Activated naive CD4-positive, alpha-beta T cell treated with anti-CD3 and anti-CD28 coated beads, Interleukin-2, amount 50 U/mL, for 24 hours (primary cell): Measurements from ENCODE around the gene BTG2.

Experiments used
- H3K27ac Mint-ChIP-seq: one replicate; pipeline ENCODE4 v1.8.0; 2021; ENCODE audit warnings: mild to moderate bottlenecking, mixed read lengths
- H3K27me3 Mint-ChIP-seq: one replicate; pipeline ENCODE4 v1.8.0; 2021; ENCODE audit warnings: mixed read lengths
- H3K36me3 Mint-ChIP-seq: one replicate; pipeline ENCODE4 v1.8.0; 2021; ENCODE audit warnings: mixed read lengths
- H3K4me1 Mint-ChIP-seq: one replicate; pipeline ENCODE4 v1.8.0; 2021; ENCODE audit warnings: mixed read lengths
- H3K4me3 Mint-ChIP-seq: one replicate; pipeline ENCODE4 v1.8.0; 2021; ENCODE audit warnings: mild to moderate bottlenecking, mixed read lengths
- H3K9me3 Mint-ChIP-seq: one replicate; pipeline ENCODE4 v1.8.0; 2021; ENCODE audit warnings: mixed read lengths

BTG2 gene

GRCh38 chr1:203335503-203335902, 30.2 kb downstream of the BTG2 start:
- no peaks in the 10 kb centered on the region for H3K9me3 Mint-ChIP-seq
- no peak overlapping the region for H3K4me3 Mint-ChIP-seq
- peaks cover 22% of the 10 kb centered on the region for H3K4me1 Mint-ChIP-seq
- H3K27ac Mint-ChIP-seq, result no peak overlapping the region
- H3K27me3 Mint-ChIP-seq, result no peaks in the 10 kb centered on the region
- no peaks in the 10 kb centered on the region for H3K36me3 Mint-ChIP-seq

GRCh38 chr1:203336097-203336496, 30.8 kb downstream of the BTG2 start:
- no peak overlapping the region for H3K27ac Mint-ChIP-seq
- no peaks in the 10 kb centered on the region for H3K9me3 Mint-ChIP-seq
- H3K4me1 Mint-ChIP-seq, result peaks cover 22% of the 10 kb centered on the region
- no peaks in the 10 kb centered on the region for H3K27me3 Mint-ChIP-seq
- H3K36me3 Mint-ChIP-seq, result no peaks in the 10 kb centered on the region
- no peak overlapping the region for H3K4me3 Mint-ChIP-seq

DNA sequence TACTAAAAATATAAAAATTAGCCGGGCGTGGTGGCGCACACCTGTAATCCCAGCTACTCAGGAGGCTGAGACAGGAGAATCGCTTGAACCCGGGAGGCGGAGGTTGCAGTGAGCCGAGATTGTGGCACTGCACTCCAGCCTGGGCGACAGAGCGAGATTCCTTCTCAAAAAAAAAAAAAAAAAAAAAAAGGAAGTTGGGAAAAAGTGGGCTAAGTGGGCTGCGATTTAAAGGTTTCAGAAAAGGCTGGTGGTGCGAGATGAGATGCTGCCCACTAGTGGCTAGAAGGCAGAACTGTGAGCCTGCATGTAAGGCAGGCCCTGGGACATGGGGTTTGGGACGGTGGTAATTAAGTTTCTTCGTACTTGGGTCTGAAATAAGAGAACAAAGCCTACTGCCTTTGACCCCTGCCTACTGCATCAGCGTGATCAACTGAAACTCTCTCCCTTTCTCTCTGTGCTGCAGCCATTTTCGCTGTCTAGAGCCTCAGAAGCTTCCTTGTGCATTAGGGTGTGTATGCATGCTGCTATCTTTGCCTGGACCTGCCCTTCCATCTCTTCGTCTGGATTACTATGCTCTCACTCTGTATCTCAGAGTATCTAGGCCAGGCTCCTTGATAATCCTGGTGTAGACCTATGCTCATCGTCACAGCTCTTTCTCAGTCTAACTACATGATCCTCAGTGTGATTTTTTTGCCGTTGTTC, 33.2 kb downstream of the BTG2 start:
- Mint-ChIP-seq H3K27me3 (no peaks in the 10 kb centered on the region), H3K27ac (no peak overlapping the region), H3K9me3 (no peaks in the 10 kb centered on the region), H3K4me3 (no peak overlapping the region), H3K36me3 (no peaks in the 10 kb centered on the region), H3K4me1 (peaks cover 34% of the 10 kb centered on the region)

DNA sequence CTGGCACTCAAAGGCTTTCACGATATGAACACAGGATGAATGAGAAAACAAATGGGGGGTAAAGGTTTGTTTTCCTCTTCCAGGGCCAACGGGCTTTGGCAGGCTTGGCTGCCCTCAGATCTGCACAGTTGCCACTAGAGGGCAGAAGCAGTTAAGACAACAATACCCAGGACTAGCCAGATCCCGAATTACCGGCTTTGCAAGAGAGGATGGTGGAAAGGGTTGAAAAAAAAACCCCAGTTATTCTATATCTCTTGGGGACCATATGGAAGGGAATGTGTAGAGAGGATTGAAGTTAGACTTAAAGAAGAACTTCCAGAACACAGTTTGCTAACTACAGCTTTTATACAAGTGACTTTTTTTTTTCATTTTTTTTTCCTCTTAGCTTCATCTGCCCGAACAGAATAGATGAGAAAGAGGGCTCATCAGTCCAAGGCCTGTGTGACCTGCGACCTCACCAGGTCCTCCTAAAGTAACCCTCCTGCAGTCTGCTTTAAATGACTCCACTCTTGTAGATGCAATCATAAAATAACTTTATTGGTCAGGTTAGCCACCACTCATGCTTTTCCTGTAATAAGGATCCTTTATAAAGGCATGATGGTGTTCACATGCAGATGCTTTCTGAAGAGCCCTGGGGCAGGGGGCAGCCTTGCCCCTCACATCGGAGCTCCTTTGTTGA, 34.9 kb downstream of the BTG2 start:
- H3K36me3 Mint-ChIP-seq, result no peaks in the 10 kb centered on the region
- no peaks in the 10 kb centered on the region for H3K27me3 Mint-ChIP-seq
- H3K27ac Mint-ChIP-seq, result no peak overlapping the region
- H3K4me1 Mint-ChIP-seq, result peaks cover 34% of the 10 kb centered on the region
- H3K4me3 Mint-ChIP-seq, result no peak overlapping the region
- no peaks in the 10 kb centered on the region for H3K9me3 Mint-ChIP-seq

- H3K9me3 Mint-ChIP-seq, result no peaks in the 10 kb centered on the region
- H3K36me3 Mint-ChIP-seq, result no peaks in the 10 kb centered on the region
- H3K4me3 Mint-ChIP-seq, result no peak overlapping the region
- H3K27me3 Mint-ChIP-seq, result no peaks in the 10 kb centered on the region
- no peak overlapping the region for H3K27ac Mint-ChIP-seq
- H3K4me1 Mint-ChIP-seq, result peaks cover 25% of the 10 kb centered on the region
Observed at GRCh38 chr1:203342192-203342940, 37.0 kb downstream of the BTG2 start.

DNA sequence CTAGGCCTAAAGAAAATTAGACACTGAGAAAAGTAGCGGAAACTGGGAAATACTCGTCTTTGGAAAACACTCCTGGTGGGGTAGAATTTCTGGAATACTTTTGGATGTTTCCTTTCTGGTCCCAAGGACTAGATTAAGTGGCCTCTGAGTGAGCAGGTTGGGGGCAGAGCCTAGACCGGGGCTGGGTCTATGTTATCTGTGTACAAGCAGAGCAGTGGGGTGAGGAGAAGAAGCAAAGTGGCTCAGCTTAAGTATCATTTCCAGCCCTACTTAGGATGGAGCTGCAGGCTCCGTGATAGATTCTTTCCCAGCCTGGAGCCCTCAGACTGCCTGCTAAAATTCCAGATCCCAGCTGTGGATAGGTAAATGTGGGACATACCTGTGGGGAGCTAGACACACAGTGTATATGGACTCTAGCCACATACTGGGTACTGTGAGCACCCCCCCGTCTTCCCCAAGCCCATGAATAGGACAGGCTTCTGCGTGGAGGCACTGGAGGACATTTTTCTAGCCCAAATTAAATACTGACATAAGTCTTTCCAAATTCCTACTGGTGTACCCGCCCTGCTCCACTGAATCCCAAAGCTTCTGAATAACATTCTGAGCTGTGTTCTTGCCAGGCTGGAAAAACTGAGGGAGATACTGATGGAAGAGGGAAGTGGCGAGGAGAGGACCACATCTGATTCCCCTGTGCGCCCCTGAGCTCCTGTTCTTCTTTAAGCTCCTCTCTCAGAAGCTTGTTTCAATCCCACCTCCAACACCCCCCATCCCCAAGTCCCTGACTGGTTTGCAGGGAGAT, 38.8 kb downstream of the BTG2 start:
- no peaks in the 10 kb centered on the region for H3K9me3 Mint-ChIP-seq
- no peak overlapping the region for H3K4me3 Mint-ChIP-seq
- H3K4me1 Mint-ChIP-seq, result peaks cover 20% of the 10 kb centered on the region
- no peaks in the 10 kb centered on the region for H3K27me3 Mint-ChIP-seq
- H3K36me3 Mint-ChIP-seq, result no peaks in the 10 kb centered on the region
- H3K27ac Mint-ChIP-seq, result no peak overlapping the region

DNA sequence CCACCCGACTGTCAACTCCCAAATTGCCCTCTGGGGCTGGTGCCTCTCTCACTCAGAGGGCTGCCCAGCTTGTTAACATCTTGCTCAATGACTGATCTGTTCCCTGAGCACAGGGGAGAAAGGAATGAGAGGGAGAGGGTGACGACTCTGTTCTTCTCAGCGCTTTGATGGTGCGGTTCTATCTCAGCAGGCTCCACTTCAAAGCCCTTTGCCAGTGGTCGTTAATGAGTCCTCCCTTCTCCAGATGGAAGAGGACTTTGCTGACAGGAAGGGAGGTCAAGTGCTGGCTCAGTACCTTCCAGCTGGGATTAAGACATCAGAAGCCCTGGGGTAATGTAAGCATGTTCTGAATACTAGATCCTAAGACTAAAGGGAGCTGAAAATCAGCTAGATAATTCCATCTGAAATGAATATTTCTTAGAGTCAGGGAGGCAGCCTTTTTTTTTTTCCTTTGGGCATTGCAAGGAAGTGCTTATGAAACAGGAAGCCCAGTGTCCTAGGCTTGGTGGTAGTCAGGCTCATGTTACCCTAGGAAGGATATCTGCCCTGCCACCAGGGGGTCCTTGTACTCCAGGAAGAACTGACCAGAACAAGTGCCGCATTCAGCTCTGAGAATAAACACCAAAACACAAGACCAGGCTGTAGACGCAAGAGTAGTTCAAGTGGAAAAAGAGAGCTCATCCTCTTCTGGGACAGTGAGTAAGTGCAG, 40.9 kb downstream of the BTG2 start:
- Mint-ChIP-seq H3K36me3 (no peaks in the 10 kb centered on the region), H3K27ac (no peak overlapping the region), H3K4me1 (peaks cover 13% of the 10 kb centered on the region), H3K27me3 (no peaks in the 10 kb centered on the region), H3K4me3 (no peak overlapping the region), H3K9me3 (no peaks in the 10 kb centered on the region)

GRCh38 chr1:203346769-203347102, 41.4 kb downstream of the BTG2 start:
- peaks cover 2% of the 10 kb centered on the region for H3K27me3 Mint-ChIP-seq
- H3K9me3 Mint-ChIP-seq, result no peaks in the 10 kb centered on the region
- H3K36me3 Mint-ChIP-seq, result no peaks in the 10 kb centered on the region
- no peak overlapping the region for H3K4me3 Mint-ChIP-seq
- no peak overlapping the region for H3K27ac Mint-ChIP-seq
- H3K4me1 Mint-ChIP-seq, result peaks cover 13% of the 10 kb centered on the region

DNA sequence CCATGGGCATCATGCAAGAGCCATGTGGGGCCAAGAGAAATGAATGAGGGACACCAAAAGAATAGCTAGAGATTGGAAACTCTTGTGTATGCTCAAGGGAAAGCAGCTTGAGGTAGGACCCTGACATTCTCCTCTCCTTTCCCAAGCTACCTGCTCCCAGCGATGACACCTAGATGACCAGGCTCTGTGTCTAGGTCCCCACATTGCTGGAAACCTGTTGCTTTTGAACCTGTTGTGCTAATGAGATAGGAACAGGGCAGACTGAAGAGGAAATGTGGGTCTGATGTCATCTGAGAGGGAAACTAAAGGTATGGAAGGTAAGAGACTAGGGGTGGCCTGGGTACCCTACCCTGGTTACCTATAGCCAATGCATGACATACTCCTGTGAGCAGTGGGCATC, 43.8 kb downstream of the BTG2 start:
- Mint-ChIP-seq H3K27ac (no peak overlapping the region), H3K27me3 (peaks cover 6% of the 10 kb centered on the region), H3K4me3 (no peak overlapping the region), H3K36me3 (no peaks in the 10 kb centered on the region), H3K4me1 (peaks cover 3% of the 10 kb centered on the region), H3K9me3 (no peaks in the 10 kb centered on the region)

GRCh38 chr1:203349773-203350524, 44.6 kb downstream of the BTG2 start:
- H3K36me3 Mint-ChIP-seq, result no peaks in the 10 kb centered on the region
- H3K27ac Mint-ChIP-seq, result no peak overlapping the region
- peaks cover 3% of the 10 kb centered on the region for H3K4me1 Mint-ChIP-seq
- H3K9me3 Mint-ChIP-seq, result no peaks in the 10 kb centered on the region
- peaks cover 6% of the 10 kb centered on the region for H3K27me3 Mint-ChIP-seq
- H3K4me3 Mint-ChIP-seq, result no peak overlapping the region

- no peaks in the 10 kb centered on the region for H3K9me3 Mint-ChIP-seq
- H3K27ac Mint-ChIP-seq, result no peak within 1 kb of the TSS
- H3K4me1 Mint-ChIP-seq, result peaks cover 3% of the 10 kb centered on the region
- no peak within 1 kb of the TSS for H3K4me3 Mint-ChIP-seq
- H3K27me3 Mint-ChIP-seq, result peaks cover 6% of the 10 kb centered on the region
- no peaks in the 10 kb centered on the region for H3K36me3 Mint-ChIP-seq
Observed at GRCh38 chr1:203351037-203351625, 45.8 kb downstream of the BTG2 start, which contains the start of gene FMOD. Gene FMOD (minus strand): TSS chr1:203351122. CDS start chr1:203348270, 2,852 bp downstream.

DNA sequence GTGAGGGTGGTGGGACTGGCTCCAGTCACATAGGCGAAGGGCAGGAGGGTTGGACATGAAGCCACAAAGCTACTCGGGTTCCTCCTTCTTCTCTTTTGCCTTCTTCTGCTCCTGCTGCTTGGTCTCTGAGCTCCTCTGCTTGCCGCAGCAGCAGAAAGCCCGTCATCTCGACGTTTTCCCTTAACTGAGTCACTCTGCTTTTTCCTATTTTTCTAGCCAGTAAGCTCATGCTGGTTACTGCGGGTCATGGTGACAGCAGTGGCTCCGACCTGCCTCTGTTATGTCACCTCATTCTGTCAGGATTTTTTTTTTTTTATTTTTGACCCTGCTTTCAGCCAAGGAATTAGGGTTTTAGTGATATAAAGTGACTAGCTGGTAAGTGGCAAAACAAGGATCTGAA, 48.2 kb downstream of the BTG2 start:
- no peaks in the 10 kb centered on the region for H3K9me3 Mint-ChIP-seq
- H3K36me3 Mint-ChIP-seq, result no peaks in the 10 kb centered on the region
- H3K27me3 Mint-ChIP-seq, result peaks cover 10% of the 10 kb centered on the region

GRCh38 chr1:203354246-203354645, 48.9 kb downstream of the BTG2 start:
- Mint-ChIP-seq H3K4me3 (no peak overlapping the region), H3K4me1 (peaks cover 3% of the 10 kb centered on the region), H3K27ac (no peak overlapping the region), H3K9me3 (no peaks in the 10 kb centered on the region), H3K27me3 (peaks cover 10% of the 10 kb centered on the region), H3K36me3 (no peaks in the 10 kb centered on the region)

More for the DNA sequence above, 48.2 kb downstream of the BTG2 start:
- Mint-ChIP-seq H3K27ac (no peak overlapping the region), H3K4me1 (peaks cover 3% of the 10 kb centered on the region), H3K4me3 (no peak overlapping the region)

- Mint-ChIP-seq H3K4me1 (no peaks in the 10 kb centered on the region), H3K4me3 (no peak overlapping the region), H3K27me3 (peaks cover 11% of the 10 kb centered on the region), H3K9me3 (no peaks in the 10 kb centered on the region), H3K27ac (no peak overlapping the region), H3K36me3 (no peaks in the 10 kb centered on the region)
Observed at GRCh38 chr1:203359010-203359571, 53.8 kb downstream of the BTG2 start.
